ENCODE data around the gene RHBDF1. TPM values are rescaled to one million over a fixed set of nuclear protein-coding genes. Genes with fewer than 3 reads are reported as not detected.

The RHBDF1 gene
- total RNA-seq, 1 donor from 2014 or later, result 0.26 TPM

- intact Hi-C loops (cut with micrococcal nuclease), result no loop called here
- Mint-ChIP-seq H3K4me3 (no peak overlapping the region), H3K27ac (peak overlapping the region; percentile 62)
Measured at GRCh38 chr16:85865-86264, 13.4 kb upstream of the RHBDF1 start.

DNA sequence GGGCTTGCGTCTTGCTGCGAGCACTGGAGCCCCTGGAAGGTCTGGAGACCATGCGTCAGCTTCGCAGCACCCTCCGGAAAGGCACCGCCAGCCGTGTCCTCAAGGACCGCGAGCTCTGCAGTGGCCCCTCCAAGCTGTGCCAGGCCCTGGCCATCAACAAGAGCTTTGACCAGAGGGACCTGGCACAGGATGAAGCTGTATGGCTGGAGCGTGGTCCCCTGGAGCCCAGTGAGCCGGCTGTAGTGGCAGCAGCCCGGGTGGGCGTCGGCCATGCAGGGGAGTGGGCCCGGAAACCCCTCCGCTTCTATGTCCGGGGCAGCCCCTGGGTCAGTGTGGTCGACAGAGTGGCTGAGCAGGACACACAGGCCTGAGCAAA is 13.0 kb upstream of the RHBDF1 start:
- H3K9me3 Mint-ChIP-seq, result no peaks in the 10 kb centered on the region
- intact Hi-C loops (cut with micrococcal nuclease), result no loop called here
- H3K4me3 Mint-ChIP-seq, result no peak overlapping the region
- peak overlapping the region; percentile 92 for H3K27ac Mint-ChIP-seq
- H3K27me3 Mint-ChIP-seq, result no peaks in the 10 kb centered on the region
- H3K36me3 Mint-ChIP-seq (ENCODE audit: low read depth), result peaks cover 39% of the 10 kb centered on the region
- peaks cover 20% of the 10 kb centered on the region for H3K4me1 Mint-ChIP-seq
- no peak for DNase-seq

More at GRCh38 chr16:85865-86264, 13.4 kb upstream of the RHBDF1 start:
- H3K4me1 Mint-ChIP-seq, result peaks cover 20% of the 10 kb centered on the region
- no peaks in the 10 kb centered on the region for H3K27me3 Mint-ChIP-seq
- DNase-seq, result no peak
- H3K36me3 Mint-ChIP-seq (ENCODE audit: low read depth), result peaks cover 41% of the 10 kb centered on the region
- H3K9me3 Mint-ChIP-seq, result no peaks in the 10 kb centered on the region

- Mint-ChIP-seq H3K36me3 (ENCODE audit: low read depth) (peaks cover 38% of the 10 kb centered on the region), H3K27ac (peak overlapping the region; percentile 92)
Measured at GRCh38 chr16:84718-85406, 12.4 kb upstream of the RHBDF1 start.

GRCh38 chr16:83781-84615 is 11.6 kb upstream of the RHBDF1 start:
- Mint-ChIP-seq H3K36me3 (ENCODE audit: low read depth) (peaks cover 43% of the 10 kb centered on the region), H3K27me3 (no peaks in the 10 kb centered on the region), H3K4me1 (peaks cover 25% of the 10 kb centered on the region), H3K9me3 (no peaks in the 10 kb centered on the region), H3K4me3 (peak overlapping the region; percentile 64), H3K27ac (peak overlapping the region; percentile 92)
- DNase-seq, result no peak
- intact Hi-C loops (cut with micrococcal nuclease), result no loop called here

More at GRCh38 chr16:84718-85406, 12.4 kb upstream of the RHBDF1 start:
- intact Hi-C loops (cut with micrococcal nuclease), result no loop called here
- no peaks in the 10 kb centered on the region for H3K27me3 Mint-ChIP-seq
- H3K4me1 Mint-ChIP-seq, result peaks cover 20% of the 10 kb centered on the region
- DNase-seq, result peak; percentile 80
- H3K4me3 Mint-ChIP-seq, result peak overlapping the region; percentile 64
- no peaks in the 10 kb centered on the region for H3K9me3 Mint-ChIP-seq

GRCh38 chr16:83060-83603 is 10.7 kb upstream of the RHBDF1 start:
- intact Hi-C loops (cut with micrococcal nuclease), result no loop called here
- H3K36me3 Mint-ChIP-seq (ENCODE audit: low read depth), result peaks cover 39% of the 10 kb centered on the region
- H3K4me3 Mint-ChIP-seq, result no peak overlapping the region
- peak overlapping the region; percentile 92 for H3K27ac Mint-ChIP-seq
- H3K27me3 Mint-ChIP-seq, result no peaks in the 10 kb centered on the region
- DNase-seq, result no peak
- peaks cover 30% of the 10 kb centered on the region for H3K4me1 Mint-ChIP-seq
- no peaks in the 10 kb centered on the region for H3K9me3 Mint-ChIP-seq

DNA sequence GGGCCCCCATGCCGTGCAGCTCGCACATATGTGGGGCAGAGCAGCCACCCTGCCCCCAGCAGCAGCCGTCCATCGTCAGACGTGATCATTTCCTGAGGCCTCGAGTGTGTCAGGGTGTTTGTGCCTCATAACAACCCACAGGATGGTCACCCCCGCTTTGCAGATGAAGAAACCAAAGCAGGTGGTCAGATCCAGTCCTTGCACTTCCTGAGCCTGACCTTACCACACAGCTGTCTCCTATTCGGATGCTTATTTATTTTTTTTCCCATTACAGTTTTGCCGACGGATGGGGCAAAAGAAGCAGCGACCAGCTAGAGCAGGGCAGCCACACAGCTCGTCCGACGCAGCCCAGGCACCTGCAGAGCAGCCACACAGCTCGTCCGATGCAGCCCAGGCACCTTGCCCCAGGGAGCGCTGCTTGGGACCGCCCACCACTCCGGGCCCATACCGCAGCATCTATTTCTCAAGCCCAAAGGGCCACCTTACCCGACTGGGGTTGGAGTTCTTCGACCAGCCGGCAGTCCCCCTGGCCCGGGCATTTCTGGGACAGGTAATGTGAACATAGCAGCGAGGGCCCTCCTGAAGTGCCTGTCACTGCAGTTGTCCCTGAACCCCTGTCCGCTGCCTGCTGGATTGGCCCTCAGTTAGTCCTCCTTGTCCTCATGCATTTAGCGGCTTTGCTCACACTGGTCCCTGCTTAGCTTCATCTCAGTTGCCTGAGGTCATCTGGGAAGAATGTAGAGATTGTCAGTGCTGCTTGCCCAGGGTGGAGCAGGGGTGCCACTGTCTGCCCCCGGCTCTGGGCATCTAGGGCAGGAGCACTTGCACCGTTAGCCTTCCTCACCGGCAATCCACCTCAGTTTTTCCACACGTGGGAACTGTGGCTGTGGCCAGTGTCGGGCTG is 7.0 kb upstream of the RHBDF1 start:
- no peak for DNase-seq
- peaks cover 35% of the 10 kb centered on the region for H3K4me1 Mint-ChIP-seq
- H3K36me3 Mint-ChIP-seq (ENCODE audit: low read depth), result peaks cover 23% of the 10 kb centered on the region
- peak overlapping the region; percentile 85 for H3K27ac Mint-ChIP-seq
- H3K4me3 Mint-ChIP-seq, result peak overlapping the region; percentile 93
- intact Hi-C loops (cut with micrococcal nuclease), result no loop called here
- H3K9me3 Mint-ChIP-seq, result no peaks in the 10 kb centered on the region
- H3K27me3 Mint-ChIP-seq, result peaks cover 6% of the 10 kb centered on the region

DNA sequence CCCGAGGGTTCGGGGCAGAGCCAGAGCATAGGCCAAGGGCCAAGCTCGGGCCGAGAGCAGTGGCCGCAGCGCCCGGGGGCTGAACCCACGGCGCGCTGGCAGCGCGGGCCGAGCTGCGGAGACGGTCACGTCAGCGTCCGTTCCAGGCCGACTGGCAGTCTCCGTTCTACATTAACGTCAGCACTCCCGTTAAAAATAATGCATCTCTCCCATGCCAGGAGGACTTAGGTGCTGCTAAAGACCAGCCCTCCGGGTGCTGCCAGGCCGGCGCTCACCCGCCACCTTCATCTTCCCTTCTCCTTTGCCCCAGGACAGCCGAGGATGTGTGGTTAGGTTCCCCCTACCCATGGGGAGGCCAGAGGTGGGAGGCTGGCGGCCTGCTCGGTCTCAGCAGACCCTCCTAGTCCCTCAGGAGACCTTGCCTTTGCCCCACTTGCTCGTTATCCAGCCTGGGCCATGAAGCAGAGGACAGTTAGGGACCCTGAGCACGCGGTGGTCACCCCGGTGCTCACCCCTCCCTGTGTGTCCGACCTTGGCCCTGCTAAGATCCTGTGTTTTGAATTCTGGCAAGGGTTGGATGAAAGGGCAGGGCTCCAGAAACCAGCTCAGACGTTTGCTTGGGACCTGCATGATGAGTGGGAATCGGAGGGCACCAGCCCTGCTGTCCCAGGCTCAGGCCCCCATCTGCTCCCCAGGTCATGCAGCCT is 6.2 kb upstream of the RHBDF1 start:
- H3K4me1 Mint-ChIP-seq, result peaks cover 28% of the 10 kb centered on the region
- H3K36me3 Mint-ChIP-seq (ENCODE audit: low read depth), result peaks cover 18% of the 10 kb centered on the region
- no peaks in the 10 kb centered on the region for H3K9me3 Mint-ChIP-seq
- H3K27me3 Mint-ChIP-seq, result peaks cover 11% of the 10 kb centered on the region
- DNase-seq, result no peak
- peak overlapping the region; percentile 85 for H3K27ac Mint-ChIP-seq
- peak overlapping the region; percentile 93 for H3K4me3 Mint-ChIP-seq
- intact Hi-C loops (cut with micrococcal nuclease), result no loop called here

DNA sequence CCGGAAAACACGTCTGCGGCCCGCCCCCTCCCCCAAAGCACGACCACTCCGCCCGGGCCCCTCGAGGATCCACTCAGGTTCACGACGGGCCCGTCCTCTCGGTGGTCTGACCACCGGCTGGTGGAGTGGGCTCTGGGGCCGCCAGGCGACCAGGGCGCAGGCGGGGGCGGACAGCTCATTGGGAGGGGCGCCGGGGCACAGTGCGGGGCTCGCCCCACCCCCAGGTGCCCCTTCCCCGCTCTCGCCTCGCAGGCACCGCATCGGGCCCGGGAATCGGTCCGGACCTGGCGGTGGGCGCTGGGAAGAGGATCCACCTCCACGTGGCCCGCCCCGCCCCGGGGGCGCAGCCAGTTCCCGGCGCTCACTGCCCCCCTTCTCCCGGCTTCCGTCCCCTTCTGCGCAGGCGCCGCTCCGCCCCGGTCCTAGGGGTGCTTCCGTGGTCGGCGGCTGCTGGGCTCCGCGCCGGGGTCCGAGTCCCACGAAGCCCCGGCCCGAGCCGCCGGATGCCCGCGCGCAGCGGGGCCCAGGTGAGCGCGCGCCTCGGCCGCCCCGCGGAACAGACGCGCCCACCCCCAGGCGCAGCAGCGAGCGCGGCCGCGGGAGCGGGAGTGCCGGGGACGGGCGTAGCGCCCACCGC is 5.5 kb upstream of the RHBDF1 start, which contains the start of gene MPG:
Gene MPG (plus strand): TSS at position 419 of the 637 bp plus-strand sequence. CDS start 85 bp downstream, at position 504.
- peaks cover 16% of the 10 kb centered on the region for H3K27me3 Mint-ChIP-seq
- peaks cover 28% of the 10 kb centered on the region for H3K4me1 Mint-ChIP-seq
- peak within 1 kb of the TSS; percentile 93 for H3K4me3 Mint-ChIP-seq
- peaks cover 13% of the 10 kb centered on the region for H3K36me3 Mint-ChIP-seq (ENCODE audit: low read depth)
- H3K27ac Mint-ChIP-seq, result peak within 1 kb of the TSS; percentile 85
- peak; percentile 97 for DNase-seq
- intact Hi-C loops (cut with micrococcal nuclease), result no loop called here
- H3K9me3 Mint-ChIP-seq, result no peaks in the 10 kb centered on the region

- DNase-seq, result peak; percentile 83
- Mint-ChIP-seq H3K27ac (peak overlapping the region; percentile 76), H3K9me3 (no peaks in the 10 kb centered on the region), H3K27me3 (peaks cover 18% of the 10 kb centered on the region), H3K4me3 (peak overlapping the region; percentile 85), H3K4me1 (peaks cover 29% of the 10 kb centered on the region), H3K36me3 (ENCODE audit: low read depth) (peaks cover 10% of the 10 kb centered on the region)
- intact Hi-C loops (cut with micrococcal nuclease), result no loop called here
Measured at GRCh38 chr16:77273-77806, 4.9 kb upstream of the RHBDF1 start.

GRCh38 chr16:76535-77272 is 4.3 kb upstream of the RHBDF1 start:
- peaks cover 29% of the 10 kb centered on the region for H3K4me1 Mint-ChIP-seq
- H3K9me3 Mint-ChIP-seq, result no peaks in the 10 kb centered on the region
- DNase-seq, result peak; percentile 69
- H3K27me3 Mint-ChIP-seq, result peaks cover 19% of the 10 kb centered on the region
- H3K4me3 Mint-ChIP-seq, result peak overlapping the region; percentile 85
- intact Hi-C loops (cut with micrococcal nuclease), result no loop called here
- H3K27ac Mint-ChIP-seq, result peak overlapping the region; percentile 76
- peaks cover 10% of the 10 kb centered on the region for H3K36me3 Mint-ChIP-seq (ENCODE audit: low read depth)

GRCh38 chr16:75580-76501 is 3.4 kb upstream of the RHBDF1 start:
- Mint-ChIP-seq H3K9me3 (no peaks in the 10 kb centered on the region), H3K36me3 (ENCODE audit: low read depth) (peaks cover 10% of the 10 kb centered on the region), H3K4me3 (peak overlapping the region; percentile 85), H3K27me3 (peaks cover 25% of the 10 kb centered on the region), H3K27ac (peak overlapping the region; percentile 76), H3K4me1 (peaks cover 29% of the 10 kb centered on the region)
- intact Hi-C loops (cut with micrococcal nuclease), result no loop called here
- DNase-seq, result no peak

Data from activated CD4-positive, alpha-beta T cell treated with anti-CD3 and anti-CD28 coated beads, Interleukin-2, amount 10 ng/mL, durations not matched to agents 24 days and 14 days (primary cell).